GM12892 (cell line): ENCODE results near the gene AMOTL1.

Experiments used
- POLR2A ChIP-seq: IDR thresholded peaks from 2 replicates; pipeline ENCODE4 v1.6.1; 2011; ENCODE audit warnings: low read depth, low read length, control low read depth
- TAF1 ChIP-seq: IDR thresholded peaks from 2 replicates; pipeline ENCODE4 v1.6.1; 2011; ENCODE audit warnings: low read depth, mild to moderate bottlenecking, control low read depth, low read length, borderline replicate concordance

- no peak for TF ChIP-seq POLR2A
- no peak for TF ChIP-seq TAF1
Observed at GRCh38 chr11:94823102-94823732, 55.1 kb downstream of the AMOTL1 start.
